SU-DHL-6 (cell line): ENCODE results near the gene PDE4D.

Experiments used
- H2AFZ ChIP-seq: fragments of 200-600 bp; sonication (generic); 2 replicates; pipeline ENCODE4 v1.6.1; 2014; ENCODE audit warnings: low read depth, mild to moderate bottlenecking, moderate library complexity, mixed read lengths, antibody characterized with exemption, low read length; ENCODE audit not compliant: severe bottlenecking
- H3F3A ChIP-seq: fragments of 200-600 bp; shearing (Covaris generic); 2 replicates; pipeline ENCODE4 v1.6.0; 2016; ENCODE audit warnings: antibody characterized with exemption, mild to moderate bottlenecking; ENCODE audit not compliant: insufficient read depth
- H3K27ac ChIP-seq: fragments of 200-600 bp; sonication (generic); 2 replicates; pipeline ENCODE4 v1.5.1; 2016; ENCODE audit warnings: low read depth, mild to moderate bottlenecking, low read length, moderate library complexity, mixed read lengths
- H3K27me3 ChIP-seq: fragments of 200-600 bp; sonication (generic), shearing (Covaris generic); 2 replicates; pipeline ENCODE4 v1.6.0; 2014; ENCODE audit warnings: mild to moderate bottlenecking, low read length
- H3K36me3 ChIP-seq: fragments of 200-600 bp; sonication (generic); 2 replicates; pipeline ENCODE4 v1.6.1; 2014; ENCODE audit warnings: mild to moderate bottlenecking, low read length, mixed read lengths
- H3K4me2 ChIP-seq: fragments of 300-600, 200-600 bp; shearing (Covaris generic), sonication (generic); 2 replicates; pipeline ENCODE4 v1.6.0; 2014; ENCODE audit warnings: low read length, low read depth, mild to moderate bottlenecking; ENCODE audit not compliant: poor library complexity, severe bottlenecking
- H3K4me3 ChIP-seq: fragments of 200-600 bp; sonication (generic); 2 replicates; pipeline ENCODE4 v1.5.1; 2014; ENCODE audit warnings: antibody characterized with exemption, low read length, mild to moderate bottlenecking, mixed read lengths; ENCODE audit not compliant: insufficient read depth, poor library complexity, severe bottlenecking
- H3K79me2 ChIP-seq: fragments of 200-600 bp; sonication (generic); 2 replicates; pipeline ENCODE4 v1.6.1; 2014; ENCODE audit warnings: mild to moderate bottlenecking, low read length, moderate library complexity; ENCODE audit not compliant: insufficient read depth
- H3K9ac ChIP-seq: fragments of 200-600 bp; sonication (generic); 2 replicates; pipeline ENCODE4 v1.7.0; 2014; ENCODE audit warnings: mild to moderate bottlenecking, low read length
- H3K9me2 ChIP-seq: fragments of 200-600 bp; sonication (generic); replicated peaks from 2 replicates; pipeline ENCODE4 v1.6.1; 2014; ENCODE audit warnings: low read length; ENCODE audit not compliant: insufficient read depth
- H3K9me3 ChIP-seq: fragments of 200-600 bp; sonication (generic); 2 replicates; pipeline ENCODE4 v1.6.1; 2014; ENCODE audit warnings: low read length, mixed read lengths; ENCODE audit not compliant: insufficient read depth
- H4K20me1 ChIP-seq: fragments of 200-600 bp; sonication (generic); 2 replicates; pipeline ENCODE4 v1.6.1; 2014; ENCODE audit warnings: low read depth, mild to moderate bottlenecking, antibody characterized with exemption, low read length, moderate library complexity, mixed read lengths
- CTCF ChIP-seq: fragments of 200-600 bp; sonication (generic); IDR thresholded peaks from one replicate; pipeline ENCODE4 v1.5.1; 2017; ENCODE audit warnings: antibody characterized with exemption, mild to moderate bottlenecking, low read length, moderate library complexity; ENCODE audit not compliant: insufficient read depth, poor library complexity, severe bottlenecking
- EZH2phosphoT487 ChIP-seq: fragments of 200-600 bp; sonication (generic), shearing (Covaris generic); conservative IDR thresholded peaks from 2 replicates; pipeline ENCODE4 v1.6.1; 2018; ENCODE audit warnings: mild to moderate bottlenecking, antibody characterized with exemption, low read length, moderate library complexity, mixed read lengths

PDE4D gene

DNA sequence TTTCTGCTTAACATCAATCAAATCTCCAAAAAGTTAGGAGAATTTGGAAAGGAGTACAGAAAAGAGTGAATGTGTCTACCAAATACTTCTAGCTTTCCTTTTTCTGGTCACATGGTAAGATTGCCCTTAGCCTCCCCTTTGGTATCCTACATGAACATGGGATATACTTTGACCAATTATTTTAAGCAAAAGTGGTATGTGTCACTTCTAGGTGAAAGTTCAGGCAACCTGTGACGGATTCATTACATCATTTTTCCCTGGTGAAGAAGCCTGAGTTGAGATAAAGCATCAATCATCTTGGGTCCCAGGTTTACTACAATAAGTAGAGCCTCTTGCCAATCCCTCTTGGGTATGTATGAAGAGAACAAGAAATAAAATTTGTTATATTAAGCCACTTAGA, 419.2 kb downstream of the PDE4D start:
- H3K27ac ChIP-seq = no peak overlapping the region
- no peak overlapping the region for H3K4me3 ChIP-seq
- H3K79me2 ChIP-seq = no peaks in the 10 kb centered on the region
- no peak overlapping the region for H2AFZ ChIP-seq
- H3F3A ChIP-seq = no peaks in the 10 kb centered on the region
- no peaks in the 10 kb centered on the region for H3K27me3 ChIP-seq
- no peak overlapping the region for H3K9ac ChIP-seq
- no peaks in the 10 kb centered on the region for H3K36me3 ChIP-seq
- no peak for TF ChIP-seq EZH2phosphoT487
- TF ChIP-seq CTCF = no peak
- H3K9me3 ChIP-seq = no peaks in the 10 kb centered on the region
- no peak overlapping the region for H3K4me2 ChIP-seq
- no peaks in the 10 kb centered on the region for H4K20me1 ChIP-seq
- no peaks in the 10 kb centered on the region for H3K9me2 ChIP-seq

GRCh38 chr5:59473611-59474010, 419.9 kb downstream of the PDE4D start:
- H3K4me3 ChIP-seq = no peak overlapping the region
- H3K79me2 ChIP-seq = no peaks in the 10 kb centered on the region
- no peaks in the 10 kb centered on the region for H3K9me2 ChIP-seq
- TF ChIP-seq EZH2phosphoT487 (no peak), CTCF (no peak)
- H4K20me1 ChIP-seq = no peaks in the 10 kb centered on the region
- H3K4me2 ChIP-seq = no peak overlapping the region
- H3F3A ChIP-seq = no peaks in the 10 kb centered on the region
- H3K9ac ChIP-seq = no peak overlapping the region
- no peaks in the 10 kb centered on the region for H3K36me3 ChIP-seq
- no peak overlapping the region for H2AFZ ChIP-seq
- no peak overlapping the region for H3K27ac ChIP-seq
- no peaks in the 10 kb centered on the region for H3K9me3 ChIP-seq
- no peaks in the 10 kb centered on the region for H3K27me3 ChIP-seq

- Histone ChIP-seq H3K79me2 (no peaks in the 10 kb centered on the region), H3K4me2 (no peak overlapping the region), H3K9me3 (no peaks in the 10 kb centered on the region), H4K20me1 (no peaks in the 10 kb centered on the region), H3K27ac (no peak overlapping the region), H2AFZ (no peak overlapping the region), H3K9me2 (no peaks in the 10 kb centered on the region), H3K27me3 (no peaks in the 10 kb centered on the region), H3K9ac (no peak overlapping the region), H3K4me3 (no peak overlapping the region), H3K36me3 (no peaks in the 10 kb centered on the region), H3F3A (no peaks in the 10 kb centered on the region)
- no peak for TF ChIP-seq EZH2phosphoT487
- no peak for TF ChIP-seq CTCF
These were observed 422.1 kb downstream of the PDE4D start for GRCh38 chr5:59471463-59471862.

DNA sequence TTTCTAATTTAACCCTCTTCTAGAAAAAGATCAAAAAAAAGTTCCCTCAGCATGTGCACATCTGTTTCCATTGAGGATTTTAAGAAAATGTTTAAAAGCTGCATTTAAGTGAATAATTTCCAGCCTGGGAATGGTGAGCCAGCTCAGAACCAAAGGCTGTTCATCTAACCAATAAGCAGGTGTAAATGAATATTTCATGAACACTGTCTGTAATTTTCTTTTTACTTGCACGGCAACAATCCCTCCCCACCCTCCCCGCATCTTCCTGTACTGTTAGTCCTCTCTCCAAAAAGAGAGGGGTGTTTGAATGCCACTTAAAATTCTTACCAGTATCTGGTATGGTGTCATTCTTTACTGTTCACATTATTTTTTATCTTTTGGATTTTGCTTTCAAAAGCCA, 425.6 kb downstream of the PDE4D start:
- Histone ChIP-seq H3K27ac (no peak overlapping the region), H3F3A (no peaks in the 10 kb centered on the region), H3K9ac (no peak overlapping the region), H3K9me2 (no peaks in the 10 kb centered on the region), H3K27me3 (no peaks in the 10 kb centered on the region), H3K36me3 (no peaks in the 10 kb centered on the region), H3K4me2 (no peak overlapping the region), H3K9me3 (no peaks in the 10 kb centered on the region), H3K4me3 (no peak overlapping the region), H2AFZ (no peak overlapping the region), H4K20me1 (no peaks in the 10 kb centered on the region), H3K79me2 (no peaks in the 10 kb centered on the region)
- TF ChIP-seq CTCF (no peak), EZH2phosphoT487 (no peak)
